Testis (tissue), 2 donors: Measurements from ENCODE around the gene PML.

ENCODE experiments used
- POLR2A ChIP-seq: fragments of 450-650 bp; IDR thresholded peaks from one replicate; pipeline ENCODE4 v1.6.1; 2017; ENCODE audit warnings: antibody characterized with exemption, mild to moderate bottlenecking, moderate library complexity
- TF ChIP-seq, protein P1 (sequence below), 3 experiments: fragments of 450-650 bp in 2 of 3; fragments of 200-600 bp in 1 of 3; sonication (generic) in 1 of 3; IDR thresholded peaks; one replicate each; pipeline ENCODE4 v1.5.1; 2016 to 2019; ENCODE audit warnings: antibody characterized with exemption in 3 of 3, mild to moderate bottlenecking in 2 of 3, moderate library complexity in 1 of 3

DNA sequence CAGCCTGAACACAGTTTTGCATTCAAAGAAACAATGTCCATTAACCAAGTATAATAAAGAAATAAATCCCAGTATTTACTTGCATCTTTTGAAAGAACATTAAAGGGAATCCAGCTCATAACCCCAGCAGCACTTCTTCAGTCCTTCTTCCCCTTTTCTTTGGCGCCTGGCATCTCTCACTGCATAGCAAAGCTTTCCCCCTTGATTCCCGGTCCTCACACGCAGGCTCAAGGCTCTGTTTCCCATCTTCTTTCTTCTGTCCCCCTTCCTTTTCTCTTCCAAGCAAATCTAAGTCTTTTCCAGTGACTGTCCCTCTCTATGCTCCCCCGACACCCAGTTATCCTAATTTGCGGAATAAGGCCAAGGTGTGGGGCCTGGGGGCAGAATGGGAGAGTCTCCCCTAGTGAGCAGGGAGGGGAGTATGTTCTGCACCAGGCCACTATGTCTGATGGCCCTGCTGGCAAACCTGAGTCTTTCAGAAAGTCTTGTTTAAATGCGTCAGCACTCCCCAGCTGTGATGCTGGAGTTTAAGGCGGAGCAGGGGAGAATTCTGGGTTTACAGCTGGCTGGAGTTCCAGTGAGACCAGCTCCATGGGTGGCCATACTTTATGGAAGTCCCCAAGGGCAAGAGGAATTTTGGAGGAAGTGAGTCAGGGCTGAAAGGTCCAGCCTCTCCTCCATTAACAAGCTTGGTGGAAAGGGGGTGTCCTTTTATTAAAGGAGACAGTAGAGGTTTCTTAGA lies 45.8 kb downstream of the PML start:
- TF ChIP-seq, protein P1, sequence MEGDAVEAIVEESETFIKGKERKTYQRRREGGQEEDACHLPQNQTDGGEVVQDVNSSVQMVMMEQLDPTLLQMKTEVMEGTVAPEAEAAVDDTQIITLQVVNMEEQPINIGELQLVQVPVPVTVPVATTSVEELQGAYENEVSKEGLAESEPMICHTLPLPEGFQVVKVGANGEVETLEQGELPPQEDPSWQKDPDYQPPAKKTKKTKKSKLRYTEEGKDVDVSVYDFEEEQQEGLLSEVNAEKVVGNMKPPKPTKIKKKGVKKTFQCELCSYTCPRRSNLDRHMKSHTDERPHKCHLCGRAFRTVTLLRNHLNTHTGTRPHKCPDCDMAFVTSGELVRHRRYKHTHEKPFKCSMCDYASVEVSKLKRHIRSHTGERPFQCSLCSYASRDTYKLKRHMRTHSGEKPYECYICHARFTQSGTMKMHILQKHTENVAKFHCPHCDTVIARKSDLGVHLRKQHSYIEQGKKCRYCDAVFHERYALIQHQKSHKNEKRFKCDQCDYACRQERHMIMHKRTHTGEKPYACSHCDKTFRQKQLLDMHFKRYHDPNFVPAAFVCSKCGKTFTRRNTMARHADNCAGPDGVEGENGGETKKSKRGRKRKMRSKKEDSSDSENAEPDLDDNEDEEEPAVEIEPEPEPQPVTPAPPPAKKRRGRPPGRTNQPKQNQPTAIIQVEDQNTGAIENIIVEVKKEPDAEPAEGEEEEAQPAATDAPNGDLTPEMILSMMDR (IDR thresholded peaks at IDR 0.05), result no peak
- TF ChIP-seq POLR2A, result no peak
